ENCODE results near the gene APBB1.

APBB1 gene

GRCh38 chr11:6437993-6438392 is 19.1 kb upstream of the APBB1 start:
- peak in 1 of 2 experiments; percentile 68 for DNase-seq (ENCODE audit: low read depth in 1 of 2, low spot score in 1 of 2)
- no peaks in the 10 kb centered on the region for H3K27me3 ChIP-seq (ENCODE audit: insufficient read depth, poor library complexity, severe bottlenecking)
- no peak overlapping the region for H3K4me3 ChIP-seq (replicated peaks; ENCODE audit: insufficient read depth, low read length)
- TF ChIP-seq SPI1 (IDR thresholded peaks at IDR 0.05; ENCODE audit: borderline replicate concordance, low read depth) = peak; percentile 92
- no peak for TF ChIP-seq GABPA (IDR thresholded peaks at IDR 0.05; ENCODE audit: low read depth)
- no peak overlapping the region for H3K27ac ChIP-seq (replicated peaks)

GRCh38 chr11:6437423-6437822 is 18.5 kb upstream of the APBB1 start:
- TF ChIP-seq CTCF (IDR thresholded peaks at IDR 0.05; ENCODE audit: insufficient read depth, low read length) (no peak), GABPA (IDR thresholded peaks at IDR 0.05; ENCODE audit: low read depth) (no peak), REST (IDR thresholded peaks at IDR 0.05; ENCODE audit: insufficient replicate concordance, low read depth) (no peak), POLR2AphosphoS5 (IDR thresholded peaks at IDR 0.05; ENCODE audit: low read depth) (no peak), SPI1 (IDR thresholded peaks at IDR 0.05; ENCODE audit: borderline replicate concordance, low read depth) (no peak)
- DNase-seq (ENCODE audit: low read depth in 1 of 2, low spot score in 1 of 2) = no peak
- no peak overlapping the region for H3K27ac ChIP-seq (replicated peaks)
- no peak overlapping the region for H3K4me3 ChIP-seq (replicated peaks; ENCODE audit: insufficient read depth, low read length)
- H3K27me3 ChIP-seq (ENCODE audit: insufficient read depth, poor library complexity, severe bottlenecking) = no peaks in the 10 kb centered on the region

- Histone ChIP-seq H3K27ac (replicated peaks) (no peak overlapping the region), H3K4me3 (replicated peaks; ENCODE audit: insufficient read depth, low read length) (no peak overlapping the region), H3K27me3 (ENCODE audit: insufficient read depth, poor library complexity, severe bottlenecking) (no peaks in the 10 kb centered on the region)
- no peak for DNase-seq (ENCODE audit: low read depth in 1 of 2, low spot score in 1 of 2)
- TF ChIP-seq REST (IDR thresholded peaks at IDR 0.05; ENCODE audit: insufficient replicate concordance, low read depth) (no peak), GABPA (IDR thresholded peaks at IDR 0.05; ENCODE audit: low read depth) (no peak), SPI1 (IDR thresholded peaks at IDR 0.05; ENCODE audit: borderline replicate concordance, low read depth) (no peak), POLR2AphosphoS5 (IDR thresholded peaks at IDR 0.05; ENCODE audit: low read depth) (no peak), CTCF (IDR thresholded peaks at IDR 0.05; ENCODE audit: insufficient read depth, low read length) (no peak)
Measured at GRCh38 chr11:6433998-6434660, 15.2 kb upstream of the APBB1 start.

- H3K4me3 ChIP-seq (replicated peaks; ENCODE audit: insufficient read depth, low read length) = no peak overlapping the region
- H3K27ac ChIP-seq (replicated peaks) = no peak overlapping the region
- no peaks in the 10 kb centered on the region for H3K27me3 ChIP-seq (ENCODE audit: insufficient read depth, poor library complexity, severe bottlenecking)
- TF ChIP-seq POLR2AphosphoS5 (IDR thresholded peaks at IDR 0.05; ENCODE audit: low read depth) (no peak), SPI1 (IDR thresholded peaks at IDR 0.05; ENCODE audit: borderline replicate concordance, low read depth) (no peak), CTCF (IDR thresholded peaks at IDR 0.05; ENCODE audit: insufficient read depth, low read length) (no peak), GABPA (IDR thresholded peaks at IDR 0.05; ENCODE audit: low read depth) (no peak), REST (IDR thresholded peaks at IDR 0.05; ENCODE audit: insufficient replicate concordance, low read depth) (no peak)
- DNase-seq (ENCODE audit: low read depth in 1 of 2, low spot score in 1 of 2) = no peak
Measured at GRCh38 chr11:6431861-6432260, 13.0 kb upstream of the APBB1 start.
